ENCODE results near the gene ZC3H12A.

Gene ZC3H12A

GRCh38 chr1:37484325-37485051 lies 10.1 kb downstream of the ZC3H12A start:
- H3K4me3 ChIP-seq (ENCODE audit: control insufficient read depth, low read depth, low read length), result no peak overlapping the region
- DNase-seq (ENCODE audit: low read depth), result no peak
- TF ChIP-seq, protein P1, sequence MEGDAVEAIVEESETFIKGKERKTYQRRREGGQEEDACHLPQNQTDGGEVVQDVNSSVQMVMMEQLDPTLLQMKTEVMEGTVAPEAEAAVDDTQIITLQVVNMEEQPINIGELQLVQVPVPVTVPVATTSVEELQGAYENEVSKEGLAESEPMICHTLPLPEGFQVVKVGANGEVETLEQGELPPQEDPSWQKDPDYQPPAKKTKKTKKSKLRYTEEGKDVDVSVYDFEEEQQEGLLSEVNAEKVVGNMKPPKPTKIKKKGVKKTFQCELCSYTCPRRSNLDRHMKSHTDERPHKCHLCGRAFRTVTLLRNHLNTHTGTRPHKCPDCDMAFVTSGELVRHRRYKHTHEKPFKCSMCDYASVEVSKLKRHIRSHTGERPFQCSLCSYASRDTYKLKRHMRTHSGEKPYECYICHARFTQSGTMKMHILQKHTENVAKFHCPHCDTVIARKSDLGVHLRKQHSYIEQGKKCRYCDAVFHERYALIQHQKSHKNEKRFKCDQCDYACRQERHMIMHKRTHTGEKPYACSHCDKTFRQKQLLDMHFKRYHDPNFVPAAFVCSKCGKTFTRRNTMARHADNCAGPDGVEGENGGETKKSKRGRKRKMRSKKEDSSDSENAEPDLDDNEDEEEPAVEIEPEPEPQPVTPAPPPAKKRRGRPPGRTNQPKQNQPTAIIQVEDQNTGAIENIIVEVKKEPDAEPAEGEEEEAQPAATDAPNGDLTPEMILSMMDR (conservative IDR thresholded peaks at IDR 0.05; ENCODE audit: control insufficient read depth, insufficient read depth, low read depth, low read length), result no peak

DNA sequence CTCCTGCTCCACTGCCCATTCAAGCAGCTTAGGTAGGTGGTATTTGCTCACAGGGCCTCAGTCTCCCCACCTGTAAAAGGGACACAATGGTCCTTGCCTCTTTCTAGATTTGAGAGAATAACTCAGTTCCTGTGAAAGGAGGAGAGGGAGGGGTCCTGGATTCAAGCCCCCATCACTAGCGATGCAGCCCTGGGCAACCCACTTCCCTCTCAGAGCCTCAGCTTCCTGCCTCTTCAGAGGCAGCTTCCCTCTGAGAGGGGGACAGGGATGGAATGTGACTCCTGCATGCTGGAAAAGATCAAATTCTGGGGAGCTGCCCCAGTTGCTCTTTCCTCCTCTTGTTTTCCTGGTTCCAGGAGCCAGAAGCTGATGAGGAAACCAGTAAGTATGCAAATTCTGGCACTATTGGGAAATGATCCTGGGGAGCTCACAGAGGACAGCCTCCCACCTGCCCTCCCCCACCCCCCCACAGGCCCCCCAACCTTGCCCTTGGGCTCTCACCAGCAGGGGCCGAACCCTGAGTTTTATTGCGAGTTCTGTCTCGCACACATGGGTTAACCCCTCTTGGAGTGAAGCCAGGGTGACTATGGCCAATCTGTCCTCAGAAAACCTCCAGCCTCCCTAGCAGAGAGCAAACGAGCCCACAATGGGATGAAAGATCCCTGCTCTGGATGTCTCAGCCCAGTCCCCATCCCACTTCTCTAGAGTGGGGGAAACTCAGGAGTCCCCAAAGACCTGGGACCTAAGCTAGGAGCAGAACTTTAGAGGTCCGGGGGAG lies 11.7 kb downstream of the ZC3H12A start:
- DNase-seq (ENCODE audit: low read depth), result peak; percentile 62
- no peak overlapping the region for H3K4me3 ChIP-seq (ENCODE audit: control insufficient read depth, low read depth, low read length)
- TF ChIP-seq, protein P1 (conservative IDR thresholded peaks at IDR 0.05; ENCODE audit: control insufficient read depth, insufficient read depth, low read depth, low read length), result no peak

DNA sequence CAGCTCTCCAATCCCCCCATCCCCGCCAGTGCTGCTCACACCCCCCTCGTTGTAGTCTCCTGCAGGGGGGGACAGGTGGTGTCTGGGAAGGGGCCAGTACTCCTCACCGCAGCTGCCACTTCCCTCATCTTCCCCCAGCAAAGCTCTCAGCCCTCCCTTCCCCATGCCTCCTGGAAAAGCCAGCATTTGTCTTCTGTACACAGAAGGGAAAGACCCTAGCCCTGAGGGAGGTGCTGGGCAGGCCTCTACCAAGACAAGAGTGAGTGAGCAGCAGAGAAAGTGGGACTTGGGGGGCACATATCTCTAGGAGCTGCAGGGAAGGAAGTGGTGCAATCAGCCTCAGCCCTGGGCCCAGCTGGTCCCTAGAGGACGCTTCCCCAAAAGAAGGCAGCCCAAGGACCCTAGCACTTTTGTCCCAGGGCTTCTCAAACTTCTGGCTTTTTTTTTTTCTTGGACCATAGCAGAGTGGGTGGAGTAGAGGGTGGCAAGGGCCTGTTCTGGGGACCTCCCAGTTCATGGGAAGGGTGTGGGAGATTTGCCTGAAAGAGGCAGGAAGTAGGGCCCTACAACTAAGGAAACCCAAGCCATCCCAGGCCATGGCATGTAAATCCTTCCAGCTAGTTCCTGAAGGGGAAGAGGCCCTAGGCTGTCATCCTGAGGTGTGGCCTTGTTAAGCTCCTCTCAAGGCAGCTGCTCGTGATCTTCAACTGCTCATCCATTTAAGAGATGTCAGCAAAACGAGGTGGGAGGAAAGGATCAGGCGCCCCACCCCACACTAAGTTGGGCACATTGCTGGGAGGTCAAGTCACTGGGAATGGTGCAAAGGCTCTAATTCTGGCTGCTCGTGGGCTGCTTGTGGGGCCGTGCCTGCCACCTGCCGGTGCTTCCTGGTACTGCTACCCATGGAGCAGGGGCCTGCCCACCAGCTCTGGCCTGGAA lies 12.6 kb downstream of the ZC3H12A start:
- H3K4me3 ChIP-seq (ENCODE audit: control insufficient read depth, low read depth, low read length), result no peak overlapping the region
- DNase-seq (ENCODE audit: low read depth), result peak; percentile 89
- TF ChIP-seq, protein P1 (conservative IDR thresholded peaks at IDR 0.05; ENCODE audit: control insufficient read depth, insufficient read depth, low read depth, low read length), result peak; percentile 95

- H3K4me3 ChIP-seq (ENCODE audit: control insufficient read depth, low read depth, low read length), result no peak overlapping the region
- TF ChIP-seq, protein P1 (conservative IDR thresholded peaks at IDR 0.05; ENCODE audit: control insufficient read depth, insufficient read depth, low read depth, low read length), result no peak
- DNase-seq (ENCODE audit: low read depth), result no peak
Measured at GRCh38 chr1:37487619-37487984, 13.2 kb downstream of the ZC3H12A start.

GRCh38 chr1:37493336-37494098 lies 19.1 kb downstream of the ZC3H12A start:
- no peak for DNase-seq (ENCODE audit: low read depth)
- TF ChIP-seq, protein P1 (conservative IDR thresholded peaks at IDR 0.05; ENCODE audit: control insufficient read depth, insufficient read depth, low read depth, low read length), result no peak
- no peak overlapping the region for H3K4me3 ChIP-seq (ENCODE audit: control insufficient read depth, low read depth, low read length)

DNA sequence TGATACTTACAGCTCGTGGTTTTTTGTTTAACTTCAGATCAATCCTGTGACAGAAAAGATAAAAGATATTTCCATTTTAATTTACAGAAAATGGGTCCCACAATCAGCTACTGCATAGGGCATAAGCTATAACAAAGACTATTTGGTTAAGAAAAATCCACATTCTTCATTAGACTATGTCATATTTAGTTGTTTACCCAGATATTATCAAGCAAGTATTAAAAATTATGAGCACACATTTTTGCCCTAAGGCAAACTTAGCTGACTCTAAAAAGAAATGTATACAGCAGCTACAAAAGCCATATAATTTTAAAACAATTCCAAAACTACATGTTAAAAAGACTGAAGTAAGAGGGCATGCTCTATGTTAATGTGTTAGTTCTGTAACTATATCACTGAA lies 21.5 kb downstream of the ZC3H12A start:
- DNase-seq (ENCODE audit: low read depth), result no peak
- TF ChIP-seq, protein P1 (conservative IDR thresholded peaks at IDR 0.05; ENCODE audit: control insufficient read depth, insufficient read depth, low read depth, low read length), result no peak
- H3K4me3 ChIP-seq (ENCODE audit: control insufficient read depth, low read depth, low read length), result no peak overlapping the region

Measured in fibroblast of mammary gland (primary cell).